SU-DHL-6 (cell line): ENCODE measurements around the gene ANKRD26.

Experiments
- H2AFZ ChIP-seq: fragments of 200-600 bp; sonication (generic); 2 replicates; pipeline ENCODE4 v1.6.1; 2014; ENCODE audit warnings: low read depth, mild to moderate bottlenecking, moderate library complexity, mixed read lengths, antibody characterized with exemption, low read length; ENCODE audit not compliant: severe bottlenecking
- H3F3A ChIP-seq: fragments of 200-600 bp; shearing (Covaris generic); 2 replicates; pipeline ENCODE4 v1.6.0; 2016; ENCODE audit warnings: antibody characterized with exemption, mild to moderate bottlenecking; ENCODE audit not compliant: insufficient read depth
- H3K27ac ChIP-seq: fragments of 200-600 bp; sonication (generic); 2 replicates; pipeline ENCODE4 v1.5.1; 2016; ENCODE audit warnings: low read depth, mild to moderate bottlenecking, low read length, moderate library complexity, mixed read lengths
- H3K27me3 ChIP-seq: fragments of 200-600 bp; sonication (generic), shearing (Covaris generic); 2 replicates; pipeline ENCODE4 v1.6.0; 2014; ENCODE audit warnings: mild to moderate bottlenecking, low read length
- H3K36me3 ChIP-seq: fragments of 200-600 bp; sonication (generic); 2 replicates; pipeline ENCODE4 v1.6.1; 2014; ENCODE audit warnings: mild to moderate bottlenecking, low read length, mixed read lengths
- H3K4me2 ChIP-seq: fragments of 300-600, 200-600 bp; shearing (Covaris generic), sonication (generic); 2 replicates; pipeline ENCODE4 v1.6.0; 2014; ENCODE audit warnings: low read length, low read depth, mild to moderate bottlenecking; ENCODE audit not compliant: poor library complexity, severe bottlenecking
- H3K4me3 ChIP-seq: fragments of 200-600 bp; sonication (generic); 2 replicates; pipeline ENCODE4 v1.5.1; 2014; ENCODE audit warnings: antibody characterized with exemption, low read length, mild to moderate bottlenecking, mixed read lengths; ENCODE audit not compliant: insufficient read depth, poor library complexity, severe bottlenecking
- H3K79me2 ChIP-seq: fragments of 200-600 bp; sonication (generic); 2 replicates; pipeline ENCODE4 v1.6.1; 2014; ENCODE audit warnings: mild to moderate bottlenecking, low read length, moderate library complexity; ENCODE audit not compliant: insufficient read depth
- H3K9ac ChIP-seq: fragments of 200-600 bp; sonication (generic); 2 replicates; pipeline ENCODE4 v1.7.0; 2014; ENCODE audit warnings: mild to moderate bottlenecking, low read length
- H3K9me2 ChIP-seq: fragments of 200-600 bp; sonication (generic); replicated peaks from 2 replicates; pipeline ENCODE4 v1.6.1; 2014; ENCODE audit warnings: low read length; ENCODE audit not compliant: insufficient read depth
- H3K9me3 ChIP-seq: fragments of 200-600 bp; sonication (generic); 2 replicates; pipeline ENCODE4 v1.6.1; 2014; ENCODE audit warnings: low read length, mixed read lengths; ENCODE audit not compliant: insufficient read depth
- H4K20me1 ChIP-seq: fragments of 200-600 bp; sonication (generic); 2 replicates; pipeline ENCODE4 v1.6.1; 2014; ENCODE audit warnings: low read depth, mild to moderate bottlenecking, antibody characterized with exemption, low read length, moderate library complexity, mixed read lengths
- CTCF ChIP-seq: fragments of 200-600 bp; sonication (generic); IDR thresholded peaks from one replicate; pipeline ENCODE4 v1.5.1; 2017; ENCODE audit warnings: antibody characterized with exemption, mild to moderate bottlenecking, low read length, moderate library complexity; ENCODE audit not compliant: insufficient read depth, poor library complexity, severe bottlenecking
- EZH2phosphoT487 ChIP-seq: fragments of 200-600 bp; sonication (generic), shearing (Covaris generic); conservative IDR thresholded peaks from 2 replicates; pipeline ENCODE4 v1.6.1; 2018; ENCODE audit warnings: mild to moderate bottlenecking, antibody characterized with exemption, low read length, moderate library complexity, mixed read lengths

Gene ANKRD26

GRCh38 chr10:26969145-26969926 lies 131.0 kb downstream of the ANKRD26 start:
- no peak for TF ChIP-seq CTCF
- no peak for TF ChIP-seq EZH2phosphoT487
- H3K27me3 ChIP-seq: no peaks in the 10 kb centered on the region
- H3K9me3 ChIP-seq: no peaks in the 10 kb centered on the region
- H3K4me2 ChIP-seq: no peak overlapping the region
- no peaks in the 10 kb centered on the region; the same call in 1 of the 2 replicates for H3K36me3 ChIP-seq
- no peak overlapping the region for H3K9ac ChIP-seq
- no peak overlapping the region for H2AFZ ChIP-seq
- no peaks in the 10 kb centered on the region for H3K9me2 ChIP-seq
- no peaks in the 10 kb centered on the region for H3K79me2 ChIP-seq
- no peak overlapping the region for H3K4me3 ChIP-seq
- H3F3A ChIP-seq: no peaks in the 10 kb centered on the region
- no peaks in the 10 kb centered on the region for H4K20me1 ChIP-seq
- H3K27ac ChIP-seq: no peak overlapping the region

GRCh38 chr10:26962835-26963234 lies 137.5 kb downstream of the ANKRD26 start:
- Histone ChIP-seq H3K4me3 (no peak overlapping the region), H3K79me2 (no peaks in the 10 kb centered on the region), H3K9ac (no peak overlapping the region), H3K9me2 (no peaks in the 10 kb centered on the region), H3K36me3 (no peaks in the 10 kb centered on the region; the same call in 1 of the 2 replicates), H2AFZ (no peak overlapping the region), H4K20me1 (no peaks in the 10 kb centered on the region), H3K27me3 (no peaks in the 10 kb centered on the region), H3K27ac (no peak overlapping the region), H3K4me2 (no peak overlapping the region), H3K9me3 (no peaks in the 10 kb centered on the region), H3F3A (no peaks in the 10 kb centered on the region)
- no peak for TF ChIP-seq CTCF
- no peak for TF ChIP-seq EZH2phosphoT487

GRCh38 chr10:26960308-26960707 lies 140.0 kb downstream of the ANKRD26 start:
- no peak overlapping the region for H3K9ac ChIP-seq
- H3K27ac ChIP-seq: no peak overlapping the region
- H3K79me2 ChIP-seq: no peaks in the 10 kb centered on the region
- H3K9me2 ChIP-seq: no peaks in the 10 kb centered on the region
- no peak overlapping the region for H3K4me3 ChIP-seq
- no peaks in the 10 kb centered on the region for H3F3A ChIP-seq
- no peaks in the 10 kb centered on the region for H4K20me1 ChIP-seq
- no peak overlapping the region for H2AFZ ChIP-seq
- H3K36me3 ChIP-seq: no peaks in the 10 kb centered on the region
- H3K9me3 ChIP-seq: no peaks in the 10 kb centered on the region
- H3K4me2 ChIP-seq: no peak overlapping the region
- no peak for TF ChIP-seq CTCF
- TF ChIP-seq EZH2phosphoT487: no peak
- no peaks in the 10 kb centered on the region for H3K27me3 ChIP-seq
